ENCODE measurements around the gene ZSWIM3.
"Not testable (repeated sequence)": the region's sequence is repeated elsewhere in the genome, so short reads cannot be mapped to it uniquely, and the experiment has no call there.

The ZSWIM3 gene

DNA sequence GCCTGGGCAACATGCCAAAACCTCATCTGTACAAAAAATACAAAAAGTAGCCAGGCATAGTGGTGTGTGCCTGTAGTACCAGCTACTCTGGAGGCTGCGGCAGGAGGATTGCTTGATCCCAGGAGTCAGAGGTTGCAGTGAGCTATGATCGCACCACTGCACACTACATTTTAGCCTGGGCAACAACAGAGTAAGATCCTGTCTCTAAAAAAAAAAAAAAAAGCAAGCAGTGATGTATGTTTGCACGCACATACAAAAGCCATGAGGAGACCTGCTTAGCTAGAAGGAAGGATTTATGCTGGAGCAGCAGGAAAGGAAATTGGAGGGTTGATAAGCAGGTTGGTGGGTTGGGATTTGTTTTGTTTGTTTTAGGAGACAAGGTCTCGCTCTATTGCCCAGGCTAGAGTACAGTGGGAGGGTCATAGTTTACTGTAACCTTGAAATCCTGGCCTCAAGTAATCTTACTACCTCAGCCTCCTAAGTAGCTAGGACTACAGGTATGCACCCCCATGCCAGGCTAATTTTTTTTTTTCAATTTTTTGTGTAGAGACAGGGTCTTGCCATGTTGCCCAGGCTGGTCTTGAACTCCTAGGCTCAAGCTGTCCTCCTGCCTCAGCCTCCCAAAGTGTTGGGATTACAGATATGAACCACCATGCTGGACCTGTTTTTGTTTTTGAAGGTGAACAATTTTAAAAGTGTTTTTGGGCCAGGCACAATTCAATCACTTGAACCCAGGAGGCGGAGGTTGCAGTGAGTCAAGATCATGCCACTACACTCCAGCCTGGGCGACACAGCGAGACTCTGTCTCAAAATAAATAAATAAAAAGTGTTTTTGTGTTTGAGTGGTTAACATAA is 4.0 kb downstream of the ZSWIM3 start:
- no peak for DNase-seq

DNA sequence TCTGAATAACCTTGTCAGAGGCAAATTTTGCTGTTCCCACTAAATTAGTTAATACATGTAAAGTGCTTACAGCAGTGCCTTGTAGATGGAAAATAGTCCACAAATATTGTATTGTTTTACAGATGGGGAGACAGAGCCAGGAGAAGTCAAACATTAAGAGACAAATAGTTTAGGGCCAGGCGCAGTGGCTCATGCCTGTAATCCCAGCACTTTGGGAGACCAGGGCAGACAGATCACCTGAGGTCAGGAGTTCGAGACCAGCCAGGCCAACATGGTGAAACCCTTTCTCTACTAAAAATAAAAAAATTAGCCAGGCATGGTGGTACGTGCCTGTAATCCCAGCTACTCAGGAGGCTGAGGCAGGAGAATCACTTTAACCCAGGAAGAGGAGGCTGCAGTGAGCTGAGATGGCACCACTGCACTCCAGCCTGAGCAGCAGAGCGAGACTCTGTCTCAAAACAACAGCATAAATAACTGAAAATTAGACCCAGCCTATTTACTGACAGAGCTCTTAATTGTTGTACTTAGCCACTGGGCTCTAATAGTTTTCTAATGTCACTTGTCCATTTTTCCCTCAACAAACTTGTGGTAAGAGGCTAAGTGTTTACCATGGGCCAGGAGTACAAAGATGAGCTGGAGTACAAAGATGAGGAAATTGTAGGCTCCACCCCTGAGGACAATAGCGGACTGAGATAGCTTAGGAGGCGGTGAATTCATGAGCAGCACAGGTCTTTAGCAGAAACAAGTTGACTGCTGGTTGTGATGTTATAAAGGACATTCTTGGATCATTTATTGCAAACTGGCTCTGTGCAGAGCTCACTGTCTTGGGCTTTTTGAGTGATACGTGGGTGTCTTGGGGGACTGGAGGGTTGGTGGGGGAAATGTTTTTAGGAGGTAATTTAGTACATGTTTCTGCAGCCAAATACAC is 6.4 kb downstream of the ZSWIM3 start:
- no peak for DNase-seq

DNA sequence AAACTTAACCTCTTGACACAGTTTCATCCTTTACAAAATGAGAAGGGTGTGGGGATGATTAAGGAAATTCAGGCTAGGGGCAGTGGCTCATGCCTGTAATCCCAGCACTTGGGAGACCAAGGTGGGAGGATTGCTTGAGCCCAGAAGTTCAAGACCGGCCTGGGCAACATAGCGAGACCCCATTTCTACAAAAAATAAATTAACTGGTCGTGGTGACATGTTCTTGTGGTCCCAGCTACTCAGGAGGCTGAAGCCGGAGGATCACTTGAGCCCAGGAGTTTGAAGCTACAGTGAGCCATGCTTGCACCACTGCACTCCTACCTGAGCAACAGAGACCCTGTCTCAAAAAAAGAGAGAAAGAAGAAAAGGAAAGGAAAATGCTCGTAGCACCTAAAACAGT is 9.0 kb downstream of the ZSWIM3 start:
- DNase-seq, result no peak

DNA sequence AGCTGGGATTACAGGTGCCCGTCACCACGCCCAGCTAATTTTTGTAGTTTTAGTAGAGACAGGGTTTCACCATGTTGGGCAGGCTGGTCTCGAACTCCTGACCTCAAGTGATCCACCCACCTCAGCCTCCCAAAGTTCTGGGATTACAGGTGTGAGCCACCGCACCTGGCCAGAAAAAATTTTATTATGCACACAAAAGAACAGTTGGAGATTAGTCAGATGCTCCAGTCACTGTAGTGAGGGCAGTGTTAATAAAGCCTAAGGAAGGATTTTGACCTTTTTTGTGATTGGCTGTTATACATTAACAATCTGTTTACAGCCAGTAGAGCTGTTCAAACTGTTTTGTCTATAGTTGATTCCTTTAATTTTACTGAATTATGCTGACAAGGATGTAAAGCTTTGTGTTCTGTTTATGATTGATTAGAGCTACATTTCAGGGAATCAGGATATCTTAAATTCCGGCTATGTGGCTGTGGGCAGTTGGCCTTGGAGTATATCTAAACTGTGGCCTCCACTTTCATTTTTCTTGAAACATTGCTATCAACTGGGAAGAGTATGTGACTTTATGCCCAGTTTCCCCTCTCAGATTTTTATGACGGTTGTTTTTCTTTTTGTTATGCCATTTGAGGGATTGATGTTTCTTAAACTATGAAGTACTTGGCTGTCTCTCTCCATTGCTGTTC is 9.9 kb downstream of the ZSWIM3 start:
- no peak for DNase-seq

DNA sequence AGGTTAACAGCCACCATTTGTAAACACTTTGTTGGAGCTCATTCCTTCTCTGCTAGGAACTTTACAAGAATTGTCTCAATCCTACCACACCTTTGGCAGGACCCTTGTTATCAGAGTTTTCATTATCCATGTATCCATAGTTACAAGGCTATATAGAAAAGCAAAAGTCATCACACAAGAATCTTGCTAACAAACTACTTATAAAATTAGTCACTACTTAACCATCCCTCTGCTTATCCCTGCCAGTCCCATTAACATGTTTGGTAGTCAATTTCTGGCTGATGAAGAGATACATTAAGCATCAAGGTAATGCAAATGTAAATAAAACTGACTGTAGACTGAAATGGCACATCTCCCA is 10.4 kb downstream of the ZSWIM3 start:
- no peak for DNase-seq

DNA sequence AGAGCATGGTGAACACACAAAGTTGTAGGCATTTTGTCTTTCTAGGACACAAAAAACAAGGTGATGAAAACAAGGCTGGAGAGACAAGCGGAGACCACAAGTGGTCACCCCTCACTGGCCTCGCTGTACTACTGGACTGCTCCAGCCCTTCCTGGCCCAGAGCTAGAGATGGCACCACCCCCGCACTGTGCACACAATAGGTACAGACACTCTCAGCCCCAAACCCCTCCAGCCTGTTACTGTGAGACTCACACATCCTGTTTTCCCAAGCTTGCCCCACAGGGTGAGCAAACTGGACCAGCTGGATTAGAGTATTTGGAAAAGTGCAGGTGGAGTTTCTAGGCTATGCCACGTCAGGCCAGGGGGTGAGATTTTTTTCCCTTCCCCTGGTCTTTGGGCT is 15.2 kb downstream of the ZSWIM3 start:
- no peak for DNase-seq

DNA sequence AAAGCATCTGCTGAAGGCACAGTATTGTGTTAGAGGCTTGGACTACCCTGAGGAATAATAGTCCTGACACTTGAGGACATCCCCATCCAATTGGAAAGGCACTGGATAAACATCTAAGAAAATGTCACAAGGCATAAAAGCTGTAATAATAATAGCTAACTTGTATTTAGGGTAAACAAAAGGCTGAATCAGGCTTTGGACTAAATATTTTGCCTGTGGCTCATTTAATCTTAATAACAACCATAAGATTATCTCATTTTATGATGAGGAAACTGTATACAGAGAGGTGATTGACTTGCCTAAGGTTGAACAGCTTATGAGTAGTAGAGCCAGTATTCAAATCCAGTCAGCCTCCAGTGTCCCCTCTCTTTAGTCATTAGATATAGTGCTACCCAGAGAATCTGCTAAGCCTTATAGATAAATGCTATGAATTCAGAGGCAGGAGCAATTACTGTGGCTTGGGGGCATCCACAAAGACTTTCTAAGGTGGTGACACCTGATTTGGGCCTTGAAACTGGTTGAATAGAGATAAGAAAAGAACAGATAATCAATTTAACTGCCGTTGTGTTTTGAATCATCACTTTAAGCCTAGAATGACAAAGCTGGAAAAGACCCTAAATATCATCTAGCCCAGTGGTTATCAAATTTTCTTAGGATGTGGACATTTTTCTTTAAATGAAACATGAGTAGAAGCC is 16.1 kb downstream of the ZSWIM3 start:
- DNase-seq, result no peak

DNA sequence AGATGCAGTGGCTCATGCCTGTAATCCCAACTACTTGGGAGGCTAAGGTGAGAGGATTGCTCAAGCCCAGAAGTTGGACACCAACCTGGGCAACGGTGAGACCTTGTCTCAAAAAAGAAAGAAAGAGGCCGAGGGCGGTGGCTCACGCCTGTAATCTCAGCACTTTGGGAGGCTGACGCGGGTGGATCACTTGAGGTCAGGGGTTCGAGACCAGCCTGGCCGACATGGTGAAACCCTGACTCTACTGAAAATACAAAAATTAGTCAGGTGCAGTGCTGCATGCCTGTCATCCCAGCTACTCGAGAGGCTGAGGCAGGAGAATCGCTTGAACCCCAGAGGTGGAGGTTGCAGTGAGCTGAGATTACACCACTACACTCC is 16.7 kb downstream of the ZSWIM3 start:
- not testable (repeated sequence) for DNase-seq

DNA sequence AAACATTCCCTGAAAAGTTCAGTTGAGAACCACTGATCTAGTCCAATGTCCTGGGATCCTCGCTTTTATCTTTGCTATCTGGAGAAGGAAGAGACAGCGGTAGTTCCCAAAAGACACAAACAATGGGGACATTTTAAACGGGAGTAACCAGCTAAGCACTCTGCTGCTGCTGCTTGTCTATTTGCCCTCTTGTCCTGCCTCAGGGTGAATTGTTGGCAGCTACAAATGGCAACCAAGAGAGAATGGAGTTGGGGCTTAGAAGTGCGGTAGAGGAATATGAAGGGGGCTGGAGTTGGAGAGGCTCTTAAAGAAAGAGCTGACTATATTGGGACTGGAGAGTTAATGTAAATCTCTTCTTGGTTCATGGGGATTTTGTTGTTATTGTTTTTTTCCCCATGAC is 17.2 kb downstream of the ZSWIM3 start:
- DNase-seq, result no peak

DNA sequence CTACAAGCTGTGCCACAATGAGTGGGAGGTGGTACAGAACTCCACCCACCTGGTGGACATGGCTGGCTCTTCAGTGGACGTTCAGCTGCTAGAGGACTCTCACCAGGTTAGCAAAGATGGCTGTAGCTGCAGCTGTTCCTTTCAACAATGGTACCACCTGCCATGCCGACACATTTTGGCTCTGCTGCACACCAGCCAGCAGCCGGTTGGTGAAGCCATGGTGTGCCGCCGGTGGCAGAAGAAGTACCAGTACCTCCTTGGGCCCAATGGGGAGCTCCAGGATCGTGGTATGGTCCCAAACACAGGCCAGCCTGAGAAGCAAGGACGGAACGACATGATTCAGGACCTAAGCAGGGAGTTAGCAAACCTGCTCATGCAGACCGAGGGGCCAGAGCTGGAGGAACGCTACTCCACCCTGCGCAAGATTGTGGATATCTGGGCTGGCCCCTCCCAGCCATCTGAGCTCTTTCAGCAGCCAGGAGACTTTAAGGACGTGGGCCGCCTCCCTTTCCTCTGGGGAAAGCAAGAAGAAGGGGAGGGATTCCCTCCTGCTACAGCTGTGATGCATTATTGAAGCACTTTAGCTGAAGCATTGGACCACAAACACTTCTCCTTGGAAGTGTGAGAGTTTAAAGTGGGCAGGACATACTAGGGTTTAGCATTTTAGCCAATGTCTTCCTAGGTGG is 20.8 kb downstream of the ZSWIM3 start:
- no peak for DNase-seq

DNA sequence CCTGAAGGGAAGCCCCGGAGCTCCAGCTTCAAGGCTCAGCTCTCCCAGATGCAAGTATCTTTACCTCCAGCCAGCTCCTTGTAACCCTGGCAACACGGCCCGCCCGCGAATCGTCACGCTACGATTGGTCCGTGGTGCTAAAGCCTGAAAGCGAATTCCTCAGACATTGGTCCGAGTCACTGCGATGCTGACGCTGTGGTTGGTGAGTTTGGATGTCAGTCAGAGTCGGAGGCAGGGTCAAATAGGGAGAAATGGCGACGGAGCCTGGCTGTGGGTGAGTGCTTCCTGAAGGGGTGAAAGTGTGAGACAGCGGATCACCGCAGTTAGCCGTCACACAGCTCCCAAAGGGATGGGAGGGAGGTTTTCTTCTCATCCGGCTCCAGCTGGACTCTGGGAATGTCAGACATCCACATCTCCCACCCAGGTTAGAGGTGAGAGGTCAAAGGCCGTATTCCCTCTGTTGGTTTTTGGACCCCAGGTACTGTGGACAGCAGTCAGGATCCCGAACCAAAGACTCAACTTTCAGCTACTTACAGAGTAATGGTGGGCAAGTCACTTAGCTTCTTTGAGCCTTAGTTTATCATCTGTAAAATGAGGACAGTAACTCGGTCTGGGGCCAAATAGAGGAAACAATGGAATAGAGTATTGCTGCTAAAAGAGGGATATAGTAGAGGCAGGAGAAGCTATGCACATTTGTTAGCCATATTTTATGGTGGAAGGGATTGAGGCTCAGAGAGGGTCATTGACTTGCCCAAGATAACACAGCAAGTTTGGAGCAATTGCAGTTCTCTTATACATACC is 23.8 kb downstream of the ZSWIM3 start, which contains the start of gene ZSWIM1:
Gene ZSWIM1 (plus strand): TSS at position 240 of the 801 bp plus-strand sequence. CDS start 1,366 bp downstream, outside the sequence.
- peak; percentile 97 to 99 for DNase-seq

DNA sequence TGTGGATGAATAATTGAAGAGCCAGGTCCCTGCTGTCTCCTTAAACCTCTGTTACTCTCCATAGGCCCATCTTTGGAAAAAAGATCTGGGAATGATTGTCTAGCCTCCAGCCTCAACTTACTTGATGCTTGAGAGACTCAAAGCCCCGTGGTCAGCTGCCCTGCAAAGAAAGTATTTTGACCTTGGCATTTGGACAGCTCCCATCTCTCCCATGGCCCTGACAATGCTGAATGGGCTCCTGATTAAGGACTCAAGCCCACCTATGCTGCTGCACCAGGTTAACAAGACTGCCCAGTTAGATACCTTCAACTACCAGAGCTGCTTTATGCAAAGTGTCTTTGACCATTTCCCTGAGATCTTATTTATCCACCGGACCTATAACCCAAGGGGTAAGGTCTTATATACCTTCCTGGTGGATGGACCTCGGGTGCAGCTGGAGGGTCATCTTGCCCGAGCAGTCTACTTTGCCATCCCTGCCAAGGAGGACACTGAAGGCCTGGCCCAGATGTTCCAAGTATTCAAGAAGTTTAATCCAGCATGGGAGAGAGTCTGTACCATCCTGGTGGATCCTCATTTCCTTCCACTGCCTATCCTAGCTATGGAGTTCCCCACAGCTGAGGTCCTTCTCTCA is 25.2 kb downstream of the ZSWIM3 start:
- DNase-seq, result no peak

DNA sequence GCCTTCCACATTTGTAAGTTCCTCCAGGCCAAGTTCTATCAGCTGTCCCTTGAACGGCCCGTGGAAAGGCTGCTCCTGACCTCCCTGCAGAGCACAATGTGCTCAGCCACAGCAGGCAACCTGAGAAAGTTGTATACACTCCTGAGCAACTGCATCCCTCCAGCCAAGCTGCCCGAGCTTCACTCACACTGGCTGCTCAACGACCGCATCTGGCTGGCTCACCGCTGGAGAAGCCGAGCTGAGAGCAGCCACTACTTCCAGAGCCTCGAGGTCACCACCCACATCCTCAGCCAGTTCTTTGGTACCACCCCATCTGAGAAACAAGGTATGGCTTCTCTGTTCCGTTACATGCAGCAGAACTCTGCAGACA is 25.7 kb downstream of the ZSWIM3 start:
- no peak for DNase-seq

DNA sequence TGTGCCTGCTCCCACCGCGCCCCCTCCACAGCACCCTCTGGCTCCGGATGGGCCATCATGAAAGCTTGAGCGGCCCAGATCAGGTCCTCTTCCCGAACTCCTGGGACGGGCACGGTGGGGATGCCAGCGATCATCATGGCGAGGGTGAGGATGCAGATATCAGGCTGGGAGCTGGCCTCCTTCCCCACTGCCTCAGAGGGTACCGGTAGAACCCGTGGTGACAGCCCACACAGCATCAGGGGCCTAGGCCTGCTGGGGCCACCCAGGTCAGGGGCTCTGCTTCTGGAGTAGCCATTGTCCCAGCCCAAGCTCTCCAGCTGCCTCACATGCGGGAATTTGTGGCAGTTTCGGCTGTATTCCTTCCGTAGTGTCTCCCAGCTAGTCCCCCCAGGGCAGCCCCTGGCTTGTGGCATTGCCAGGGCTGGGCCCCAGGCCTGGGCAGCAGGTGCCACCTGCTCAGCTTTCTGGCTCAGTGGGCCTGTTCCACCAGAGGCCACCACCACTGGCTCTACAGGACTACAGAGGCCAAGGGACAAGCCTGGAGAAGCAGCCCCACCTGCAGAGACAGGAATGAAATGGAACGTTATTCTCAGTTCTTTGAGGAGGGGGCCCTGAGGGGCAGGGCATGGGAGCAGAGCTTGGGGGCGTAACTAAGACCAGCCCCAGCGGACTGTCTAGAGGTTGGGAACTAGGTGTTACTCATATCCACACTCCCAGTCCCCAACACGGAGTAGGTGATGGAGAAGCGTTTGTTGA is 29.4 kb downstream of the ZSWIM3 start:
- no peak for DNase-seq

DNA sequence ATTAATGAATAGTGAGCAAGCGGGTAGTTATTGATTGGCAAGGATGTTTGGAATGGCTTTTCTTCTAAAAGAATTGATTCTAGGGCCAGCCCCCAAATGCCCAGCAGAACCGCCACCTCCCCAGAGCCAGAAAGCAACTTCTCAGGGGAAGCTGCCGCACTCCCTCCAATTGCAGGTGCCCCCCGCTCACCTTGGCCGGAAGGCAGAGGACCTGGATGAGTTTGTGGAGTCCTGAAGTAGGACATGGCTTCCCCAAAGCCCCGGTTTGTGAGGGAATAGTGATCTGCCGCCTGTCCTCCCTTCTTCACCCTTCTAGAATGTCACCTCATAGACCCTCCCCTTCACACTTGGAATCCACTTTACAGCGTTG is 29.9 kb downstream of the ZSWIM3 start, which contains the start of gene SPATA25:
Gene SPATA25 (minus strand): TSS at position 277 of the 370 bp plus-strand sequence. CDS start 32 bp downstream, at position 245.
- DNase-seq, result no peak

DNA sequence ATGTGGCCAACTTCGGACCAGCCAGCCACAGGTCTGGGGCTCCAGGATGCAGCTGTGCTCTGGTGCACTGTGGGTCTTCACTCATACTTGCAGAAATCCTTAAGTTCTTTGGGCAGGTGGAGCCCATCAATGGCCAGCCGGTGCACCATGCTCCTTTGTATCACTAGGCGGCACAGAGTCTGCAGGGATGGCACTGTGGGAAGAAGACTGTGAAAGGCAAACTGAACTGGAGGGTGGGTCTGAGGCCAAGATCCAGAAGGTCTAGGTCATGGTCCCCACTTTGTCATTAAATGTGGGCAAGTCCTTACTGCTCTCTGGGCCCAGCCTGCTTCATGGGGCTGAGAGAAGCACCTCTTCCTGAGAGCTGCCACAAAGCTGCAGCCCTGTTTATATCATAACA is 31.3 kb downstream of the ZSWIM3 start:
- DNase-seq, result no peak

DNA sequence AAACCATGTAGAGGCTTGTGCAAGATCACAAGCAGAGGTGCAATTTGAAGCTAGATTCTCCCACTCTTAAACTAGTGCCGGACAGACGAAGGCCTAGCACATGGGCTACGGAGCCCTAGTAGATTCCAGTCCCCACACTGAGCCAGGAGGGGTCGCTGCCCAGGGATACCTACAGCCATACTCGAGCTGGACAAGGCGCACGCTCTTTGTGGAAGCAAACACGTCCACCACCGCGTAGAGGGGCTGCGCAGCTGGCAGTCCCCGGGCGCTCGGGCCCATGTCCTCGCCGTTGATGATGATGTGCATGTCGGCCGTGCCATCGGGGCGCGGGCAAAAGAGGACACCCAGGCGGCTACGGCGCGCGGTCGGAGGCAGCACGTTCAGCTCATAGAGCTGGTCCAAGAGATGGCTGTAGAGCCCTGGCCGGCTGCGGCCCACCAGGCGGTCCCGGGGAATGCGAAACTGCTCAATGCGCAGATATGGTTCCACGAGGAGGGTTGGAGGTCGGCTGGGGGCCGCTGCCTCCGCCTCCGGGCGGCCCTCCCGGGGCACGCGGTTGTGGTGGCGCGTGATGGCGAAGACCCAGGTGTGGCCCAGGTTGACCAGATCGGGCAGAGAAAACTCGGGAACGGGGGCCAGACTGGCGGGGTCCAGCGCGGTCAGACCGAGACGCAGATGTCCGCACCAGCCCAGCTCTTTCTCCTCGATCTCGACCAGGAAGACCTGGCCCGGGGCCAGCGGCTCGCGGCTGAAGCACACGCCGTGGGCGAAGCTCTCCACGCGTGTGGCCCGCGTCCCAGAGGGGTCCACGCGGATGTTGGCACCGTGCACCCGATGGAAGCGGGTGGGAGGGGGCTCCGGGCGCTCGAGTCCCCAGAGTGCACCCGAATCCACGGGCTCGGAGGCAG is 32.9 kb downstream of the ZSWIM3 start:
- peak; percentile 34 to 37 for DNase-seq

Data from stimulated activated CD4-positive, alpha-beta T cell treated with anti-CD3 and anti-CD28 coated beads, Interleukin-2, amount 100 ng/mL, for 48 hours (primary cell).